Kidney epithelial cell (primary cell): ENCODE data around the gene KCNB1. TPM values are rescaled to one million over a fixed set of nuclear protein-coding genes. Genes with fewer than 3 reads are reported as not detected.

ENCODE experiments used
- DNase-seq: peaks from one replicate; pipeline ENCODE4 v3.0.0-alpha.2; 2010; ENCODE audit warnings: low read depth
- H3K27me3 ChIP-seq: 2 replicates; pipeline ENCODE4 v1.6.0; 2011; ENCODE audit warnings: low read length; ENCODE audit not compliant: control insufficient read depth, insufficient read depth
- H3K36me3 ChIP-seq: 2 replicates; pipeline ENCODE4 v1.5.1; 2011; ENCODE audit warnings: low read length; ENCODE audit not compliant: control insufficient read depth, insufficient read depth
- H3K4me3 ChIP-seq: 2 replicates; pipeline ENCODE4 v1.5.1; 2011; ENCODE audit warnings: low read depth, mild to moderate bottlenecking, control low read depth, low read length
- CTCF ChIP-seq: IDR thresholded peaks from 2 replicates; pipeline ENCODE4 v1.5.1; 2011; ENCODE audit warnings: mild to moderate bottlenecking, moderate library complexity, low read length, control low read depth, inconsistent platforms; ENCODE audit not compliant: insufficient read depth, poor library complexity, severe bottlenecking
- total RNA-seq: library from RNA; depleted of rRNA; stranded (reverse); fragments of >200 nt; gene quantifications from 2 replicates; pipeline ENCODE4 v1.2.3, GENCODE V29; 2015

The KCNB1 gene
- total RNA-seq, 1 donor from 2014 or later, result not detected

- no peak overlapping the region for H3K4me3 ChIP-seq
- peaks cover 2% of the 10 kb centered on the region for H3K27me3 ChIP-seq
- DNase-seq, result no peak
- TF ChIP-seq CTCF, result no peak
- H3K36me3 ChIP-seq, result no peaks in the 10 kb centered on the region
Observed at GRCh38 chr20:49460131-49460530, 22.3 kb downstream of the KCNB1 start.

GRCh38 chr20:49459684-49460083 is 22.8 kb downstream of the KCNB1 start:
- Histone ChIP-seq H3K4me3 (no peak overlapping the region), H3K36me3 (no peaks in the 10 kb centered on the region), H3K27me3 (peaks cover 2% of the 10 kb centered on the region)
- no peak for DNase-seq
- no peak for TF ChIP-seq CTCF

GRCh38 chr20:49457444-49457843 is 25.0 kb downstream of the KCNB1 start:
- TF ChIP-seq CTCF, result no peak
- Histone ChIP-seq H3K27me3 (peaks cover 2% of the 10 kb centered on the region), H3K36me3 (no peaks in the 10 kb centered on the region), H3K4me3 (no peak overlapping the region)
- no peak for DNase-seq

- peaks cover 2% of the 10 kb centered on the region for H3K27me3 ChIP-seq
- H3K4me3 ChIP-seq, result no peak overlapping the region
- H3K36me3 ChIP-seq, result no peaks in the 10 kb centered on the region
- no peak for DNase-seq
- TF ChIP-seq CTCF, result no peak
Observed at GRCh38 chr20:49456646-49457045, 25.8 kb downstream of the KCNB1 start.

GRCh38 chr20:49455691-49456090 is 26.8 kb downstream of the KCNB1 start:
- no peaks in the 10 kb centered on the region for H3K36me3 ChIP-seq
- TF ChIP-seq CTCF, result no peak
- H3K4me3 ChIP-seq, result no peak overlapping the region
- peaks cover 2% of the 10 kb centered on the region for H3K27me3 ChIP-seq
- no peak for DNase-seq

GRCh38 chr20:49452011-49452482 is 30.4 kb downstream of the KCNB1 start:
- TF ChIP-seq CTCF, result no peak
- Histone ChIP-seq H3K27me3 (peaks cover 5% of the 10 kb centered on the region), H3K4me3 (no peak overlapping the region), H3K36me3 (no peaks in the 10 kb centered on the region)
- no peak for DNase-seq
